GM21447 (cell line): ENCODE measurements around the gene IPO9.
"Not testable (repeated sequence)": the region's sequence is repeated elsewhere in the genome, so short reads cannot be mapped to it uniquely, and the experiment has no call there.

ENCODE experiments used
- ATAC-seq: cut with Tn5 transposase; IDR thresholded peaks from one replicate; pipeline ENCODE4 v1.9.1; 2021; ENCODE audit not compliant: unreplicated experiment

The IPO9 gene

GRCh38 chr1:201845331-201846083 lies 16.6 kb downstream of the IPO9 start:
- no peak for ATAC-seq

GRCh38 chr1:201847150-201847549 lies 18.2 kb downstream of the IPO9 start:
- no peak for ATAC-seq

- no peak for ATAC-seq
These were observed 19.3 kb downstream of the IPO9 start for GRCh38 chr1:201848230-201848629.

GRCh38 chr1:201849372-201850052 lies 20.6 kb downstream of the IPO9 start:
- ATAC-seq: no peak

GRCh38 chr1:201850053-201850397 lies 21.1 kb downstream of the IPO9 start:
- ATAC-seq: no peak

GRCh38 chr1:201851949-201852348 lies 23.0 kb downstream of the IPO9 start:
- no peak for ATAC-seq

GRCh38 chr1:201856722-201857121 lies 27.8 kb downstream of the IPO9 start:
- not testable (repeated sequence) for ATAC-seq

GRCh38 chr1:201859424-201859823 lies 30.5 kb downstream of the IPO9 start:
- ATAC-seq: no peak

- ATAC-seq: no peak
These were observed 32.5 kb downstream of the IPO9 start for GRCh38 chr1:201861448-201861847.

- ATAC-seq: no peak
These were observed 41.4 kb downstream of the IPO9 start for GRCh38 chr1:201870397-201870796.

- no peak for ATAC-seq
These were observed 45.7 kb downstream of the IPO9 start for GRCh38 chr1:201874672-201875071.

GRCh38 chr1:201876148-201876818 lies 47.3 kb downstream of the IPO9 start:
- no peak for ATAC-seq

GRCh38 chr1:201877877-201878401 lies 49.0 kb downstream of the IPO9 start:
- ATAC-seq: no peak

GRCh38 chr1:201880928-201881571 lies 52.1 kb downstream of the IPO9 start:
- no peak for ATAC-seq

- no peak for ATAC-seq
These were observed 52.7 kb downstream of the IPO9 start for GRCh38 chr1:201881617-201882016.

- no peak for ATAC-seq
These were observed 53.7 kb downstream of the IPO9 start for GRCh38 chr1:201882665-201883132.

GRCh38 chr1:201883266-201883665 lies 54.3 kb downstream of the IPO9 start:
- no peak for ATAC-seq

- no peak for ATAC-seq
These were observed 54.8 kb downstream of the IPO9 start for GRCh38 chr1:201883786-201884185.

GRCh38 chr1:201884425-201884824 lies 55.5 kb downstream of the IPO9 start:
- ATAC-seq: no peak

GRCh38 chr1:201885531-201886075 lies 56.6 kb downstream of the IPO9 start:
- no peak for ATAC-seq
